GM12865 (cell line): Measurements from ENCODE around the gene PEAK1.

Experiments
- DNase-seq: peaks from one replicate; pipeline ENCODE4 v3.0.0; 2010; ENCODE audit warnings: low read depth
- H3K4me3 ChIP-seq: 2 replicates; pipeline ENCODE4 v1.5.1; 2011; ENCODE audit warnings: mild to moderate bottlenecking, low read depth, low read length, control low read depth
- CTCF ChIP-seq: IDR thresholded peaks from 2 replicates; pipeline ENCODE4 v1.5.1; 2011; ENCODE audit warnings: low read length, control low read depth, low read depth, inconsistent platforms; ENCODE audit not compliant: insufficient read depth; ENCODE audit errors: missing control alignments

The PEAK1 gene

DNA sequence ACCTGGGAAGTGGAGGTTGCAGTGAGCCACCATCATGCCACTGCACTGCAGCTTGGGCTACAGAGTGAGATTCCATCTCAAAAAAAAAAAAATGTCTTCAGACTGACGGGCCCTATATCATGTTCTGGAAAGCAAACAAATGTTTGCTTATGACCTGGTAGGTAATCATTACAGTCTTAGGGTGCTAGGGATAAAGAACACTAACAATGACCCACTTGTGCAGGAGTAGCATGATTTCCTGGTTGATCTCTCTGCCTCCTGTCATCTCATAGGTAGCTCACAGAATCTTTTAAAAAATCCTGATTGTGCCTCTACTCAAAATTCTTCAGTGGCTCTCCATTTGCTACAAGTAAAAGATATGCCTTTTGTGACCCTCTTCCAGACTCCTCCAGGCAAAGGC, 274.5 kb downstream of the PEAK1 start:
- H3K4me3 ChIP-seq, result no peak overlapping the region
- no peak for DNase-seq
- TF ChIP-seq CTCF, result no peak

DNA sequence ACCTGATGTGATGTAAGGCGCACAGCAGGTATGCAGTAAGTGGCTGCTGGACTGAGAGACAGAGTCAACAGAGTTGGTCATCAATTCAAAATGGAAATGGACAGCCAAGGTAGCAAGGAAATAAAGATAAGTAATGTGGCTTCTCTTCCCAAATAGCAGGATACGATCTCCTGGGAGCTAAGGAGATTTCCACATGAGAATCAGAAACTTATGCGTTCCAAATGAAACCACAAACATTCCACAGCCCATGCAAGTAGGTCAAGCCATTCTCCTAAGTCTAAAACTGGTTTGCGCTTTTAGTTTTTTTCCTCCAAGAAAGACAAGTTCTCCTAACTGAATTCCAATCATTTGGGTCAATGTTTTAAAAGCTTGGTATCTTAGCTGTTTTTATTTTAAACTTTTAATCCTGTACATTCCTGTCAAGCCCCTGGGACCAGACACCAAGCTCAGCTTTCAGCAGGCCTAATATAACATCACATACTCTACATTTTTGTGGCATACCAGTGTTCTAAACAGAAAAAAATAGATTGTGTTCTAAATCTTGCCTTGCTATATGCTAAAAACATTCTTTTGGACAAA, 275.3 kb downstream of the PEAK1 start:
- no peak for TF ChIP-seq CTCF
- no peak overlapping the region for H3K4me3 ChIP-seq
- DNase-seq, result no peak

DNA sequence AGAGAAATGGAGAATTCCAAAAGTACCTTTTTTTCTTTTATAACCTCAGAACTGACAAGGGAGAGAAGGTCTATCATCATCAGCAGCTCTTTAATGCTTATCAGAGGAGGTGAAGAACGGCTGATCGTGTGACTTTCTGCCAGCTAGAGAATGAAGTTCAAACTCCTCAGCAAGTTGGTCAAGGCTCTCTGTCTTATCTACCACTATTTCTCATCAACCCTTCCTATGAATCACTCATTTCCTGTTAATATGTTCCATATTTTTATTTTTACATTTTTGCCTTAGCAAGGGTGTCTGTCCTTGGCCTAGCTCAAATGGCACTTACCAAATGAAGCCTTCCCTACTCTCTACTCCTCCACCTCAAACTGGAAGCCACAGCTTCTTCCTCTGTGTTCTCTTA, 275.9 kb downstream of the PEAK1 start:
- no peak overlapping the region for H3K4me3 ChIP-seq
- TF ChIP-seq CTCF, result no peak
- no peak for DNase-seq

DNA sequence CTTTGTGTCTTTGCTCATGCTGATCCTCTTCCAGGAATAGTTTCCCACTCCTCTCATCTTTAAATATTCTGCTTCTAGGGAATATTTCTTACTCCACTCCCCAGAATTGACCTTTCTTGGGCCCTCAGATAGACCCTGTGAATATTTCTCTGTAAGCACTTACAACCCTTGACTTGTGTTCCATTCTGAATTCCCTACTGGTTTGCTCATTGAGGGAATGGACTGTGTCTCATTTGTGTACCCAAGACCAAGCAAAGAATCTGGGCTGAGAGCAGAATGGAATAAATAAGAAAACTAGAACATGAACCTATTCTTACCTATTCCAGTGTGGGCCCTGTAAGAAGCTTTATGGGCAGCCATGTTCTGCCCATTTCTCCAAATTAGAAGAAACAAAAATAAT, 276.3 kb downstream of the PEAK1 start:
- H3K4me3 ChIP-seq, result no peak overlapping the region
- DNase-seq, result no peak
- TF ChIP-seq CTCF, result no peak

- DNase-seq, result no peak
Observed at GRCh38 chr15:77143191-77143590, 276.7 kb downstream of the PEAK1 start.

GRCh38 chr15:77140220-77140619, 279.7 kb downstream of the PEAK1 start:
- H3K4me3 ChIP-seq, result no peak overlapping the region
- TF ChIP-seq CTCF, result no peak
- no peak for DNase-seq

More at GRCh38 chr15:77143191-77143590, 276.7 kb downstream of the PEAK1 start:
- no peak for TF ChIP-seq CTCF
- H3K4me3 ChIP-seq, result no peak overlapping the region

DNA sequence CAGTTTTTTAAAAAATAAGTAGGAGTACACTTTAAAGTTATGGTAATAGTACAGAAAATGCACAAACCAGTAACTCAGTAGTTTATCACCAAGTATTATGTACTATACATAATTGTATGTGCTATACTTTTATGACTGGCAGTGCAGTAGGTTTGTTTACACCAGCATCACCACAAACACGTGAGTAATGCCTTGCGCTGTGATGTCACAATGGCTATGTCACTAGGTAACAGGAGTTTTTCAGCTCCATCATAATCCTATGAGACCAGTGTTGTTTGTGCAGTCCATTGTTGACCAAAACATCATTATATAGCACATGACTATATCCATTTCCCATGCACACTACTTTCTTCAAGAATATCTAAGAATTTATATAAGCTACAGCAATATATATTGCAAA, 280.6 kb downstream of the PEAK1 start:
- no peak for TF ChIP-seq CTCF
- no peak overlapping the region for H3K4me3 ChIP-seq
- DNase-seq, result no peak
